VCaP (cell line): Measurements from ENCODE around the gene ARGLU1.

ENCODE experiments used
- H3K27ac ChIP-seq: fragments of 450-650 bp; 2 replicates; pipeline ENCODE4 v1.5.1; 2017
- CTCF ChIP-seq: fragments of 450-650 bp; conservative IDR thresholded peaks from 2 replicates; pipeline ENCODE4 v1.5.1; 2017; ENCODE audit warnings: mild to moderate bottlenecking, moderate library complexity

The ARGLU1 gene

GRCh38 chr13:106491928-106492587 lies 75.9 kb downstream of the ARGLU1 start:
- TF ChIP-seq CTCF = no peak
- no peak overlapping the region for H3K27ac ChIP-seq
